Activated CD8-positive, alpha-beta T cell treated with anti-CD3 and anti-CD28 coated beads, Interleukin-2, amount 10 ng/mL, durations not matched to agents 7 days and 5 days (primary cell): ENCODE data around the gene CELSR3. TPM values are rescaled to one million over a fixed set of nuclear protein-coding genes. Genes with fewer than 3 reads are reported as not detected.
A peak's percentile ranks its signal among the peaks of the same experiment; 100 is the strongest.

Source experiments
- ATAC-seq: fragments of 150-1000 bp; cut with Tn5 transposase; one replicate; pipeline ENCODE4 v1.10.0; 2021; ENCODE audit warnings: moderate library complexity
- CTCF ChIA-PET: fragments of 350-600 bp; sonication (Branson Sonifier 250); formaldehyde crosslinking; loops from one replicate; lab custom pipeline; 2021; ENCODE audit warnings: antibody characterized with exemption; lab: Charles Lee
- POLR2A ChIA-PET: fragments of 350-600 bp; sonication (Branson Sonifier 250); formaldehyde crosslinking; loops from one replicate; lab custom pipeline; 2021; ENCODE audit warnings: antibody characterized with exemption; lab: Charles Lee
- DNase-seq: peaks from one replicate; pipeline ENCODE4 v3.0.0-alpha.2; 2020
- H3K27ac Mint-ChIP-seq: one replicate; pipeline ENCODE4 v1.8.0; 2021; ENCODE audit warnings: mild to moderate bottlenecking, mixed read lengths
- H3K27me3 Mint-ChIP-seq: one replicate; pipeline ENCODE4 v1.8.0; 2021; ENCODE audit warnings: low read depth, mixed read lengths
- H3K36me3 Mint-ChIP-seq: one replicate; pipeline ENCODE4 v1.8.0; 2021; ENCODE audit warnings: low read depth, mixed read lengths
- H3K4me1 Mint-ChIP-seq: one replicate; pipeline ENCODE4 v1.8.0; 2021; ENCODE audit warnings: low read depth, mixed read lengths
- H3K4me3 Mint-ChIP-seq: one replicate; pipeline ENCODE4 v1.8.0; 2021; ENCODE audit warnings: mild to moderate bottlenecking, mixed read lengths
- H3K9me3 Mint-ChIP-seq: one replicate; pipeline ENCODE4 v1.8.0; 2022; ENCODE audit warnings: mixed read lengths; ENCODE audit not compliant: insufficient read depth
- total RNA-seq, 2 experiments: library from RNA; stranded (reverse); gene quantifications; one replicate each; pipeline ENCODE4 v1.2.3, GENCODE V29; 2021

CELSR3 gene
- total RNA-seq, 2 experiments from 2014 or later = 19.5 to 20.2 TPM

DNA sequence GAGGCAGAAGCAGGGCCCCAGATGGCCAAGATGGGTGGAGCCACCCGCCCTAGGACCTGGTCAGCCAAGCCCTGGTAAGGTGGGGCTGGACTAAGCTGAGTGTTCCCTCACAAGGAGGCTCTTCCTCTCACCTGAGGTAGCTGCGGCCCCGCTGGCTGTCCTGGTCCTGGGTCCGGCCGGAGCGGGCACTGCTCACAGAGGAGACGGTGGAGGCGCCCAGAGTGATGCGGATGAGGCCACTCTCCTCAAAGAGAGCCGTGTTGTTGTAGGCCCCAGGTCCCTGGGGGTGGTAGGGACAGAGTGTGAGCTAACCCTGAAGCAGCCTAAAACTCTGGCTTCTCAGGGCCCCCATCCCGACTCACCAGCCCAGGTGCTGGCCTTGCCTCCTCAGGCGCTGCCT lies 20.1 kb downstream of the CELSR3 start:
- H3K9me3 Mint-ChIP-seq = no peaks in the 10 kb centered on the region
- H3K4me3 Mint-ChIP-seq = no peak overlapping the region
- no peak for ATAC-seq
- peaks cover 11% of the 10 kb centered on the region for H3K36me3 Mint-ChIP-seq
- POLR2A ChIA-PET = no interaction called here
- H3K27ac Mint-ChIP-seq = no peak overlapping the region
- no peak for DNase-seq
- no peaks in the 10 kb centered on the region for H3K27me3 Mint-ChIP-seq
- CTCF ChIA-PET = no interaction called here
- no peaks in the 10 kb centered on the region for H3K4me1 Mint-ChIP-seq

- ChIA-PET CTCF (no interaction called here), POLR2A (no interaction called here)
- Mint-ChIP-seq H3K27ac (no peak overlapping the region), H3K27me3 (no peaks in the 10 kb centered on the region), H3K9me3 (no peaks in the 10 kb centered on the region), H3K4me1 (peaks cover 9% of the 10 kb centered on the region), H3K36me3 (peaks cover 11% of the 10 kb centered on the region), H3K4me3 (no peak overlapping the region)
- ATAC-seq = no peak
- no peak for DNase-seq
Observed at GRCh38 chr3:48641396-48641795, 21.3 kb downstream of the CELSR3 start.

DNA sequence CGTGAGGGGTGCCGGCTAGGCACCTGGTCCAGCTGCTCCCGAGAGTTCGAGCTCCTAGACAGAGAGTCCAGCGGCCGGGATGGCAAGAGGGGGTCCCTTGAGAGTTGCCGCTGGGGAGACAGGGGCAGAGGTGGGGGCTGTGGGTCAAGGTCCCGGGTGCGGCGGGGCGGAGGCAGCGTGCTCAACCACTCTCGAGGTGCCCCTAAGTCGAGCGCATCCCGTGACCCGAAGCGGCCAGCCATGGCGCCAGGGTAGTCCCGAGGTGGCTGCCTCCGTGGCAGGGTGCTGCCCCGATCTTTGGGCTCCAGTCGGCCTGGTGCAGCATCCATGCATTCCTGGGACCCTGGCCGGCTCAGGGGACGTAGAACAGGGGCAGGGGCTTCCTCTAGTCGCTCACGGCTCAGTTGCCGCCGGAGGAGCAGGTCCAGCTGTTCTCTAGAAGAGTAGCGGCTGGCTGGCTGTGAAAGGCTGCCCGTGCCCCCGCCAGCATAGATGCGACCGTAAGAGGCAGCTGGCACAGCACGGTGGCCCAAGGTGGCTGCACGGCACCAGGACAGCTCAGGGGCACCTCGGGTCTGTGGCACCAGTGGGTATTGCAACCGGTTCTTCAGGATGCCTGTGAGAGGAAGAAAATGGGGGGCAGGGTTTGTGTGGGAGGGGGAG lies 22.6 kb downstream of the CELSR3 start:
- H3K27ac Mint-ChIP-seq = no peak overlapping the region
- ChIA-PET POLR2A (interaction anchor here (1.3 kb wide), 1 partner anchor 9 kb away, joined by 3 read pairs; no protein-coding TSS in a partner anchor), CTCF (no interaction called here)
- DNase-seq (no peak), ATAC-seq (no peak)
- H3K36me3 Mint-ChIP-seq = peaks cover 11% of the 10 kb centered on the region
- H3K27me3 Mint-ChIP-seq = no peaks in the 10 kb centered on the region
- H3K4me3 Mint-ChIP-seq = no peak overlapping the region
- peaks cover 17% of the 10 kb centered on the region for H3K4me1 Mint-ChIP-seq
- H3K9me3 Mint-ChIP-seq = no peaks in the 10 kb centered on the region

DNA sequence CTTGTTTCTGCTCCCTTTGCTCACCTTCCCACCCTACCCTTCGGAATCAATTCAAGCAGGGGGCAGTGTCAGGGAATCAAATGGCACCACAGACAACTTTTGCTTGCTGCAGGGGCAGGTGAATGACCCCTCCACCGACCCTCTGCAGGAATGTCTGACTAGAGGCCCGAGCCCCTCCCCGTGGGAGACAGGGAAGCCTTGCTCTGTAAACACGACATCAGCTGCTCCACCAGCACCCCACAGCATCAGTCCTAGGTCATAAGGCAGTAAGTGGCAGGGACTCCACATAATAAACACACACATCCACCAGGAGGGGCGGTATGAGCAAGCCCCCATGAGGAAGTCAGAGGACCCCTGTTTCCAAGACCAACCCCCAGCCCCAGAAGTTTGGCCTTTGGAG lies 25.4 kb downstream of the CELSR3 start:
- ChIA-PET CTCF (interaction anchor here (3.6 kb wide), 1 partner anchor 80 kb away, joined by 23 read pairs; the partner anchor contains the start of gene PFKFB4), POLR2A (no interaction called here)
- Mint-ChIP-seq H3K4me3 (no peak overlapping the region), H3K36me3 (peaks cover 16% of the 10 kb centered on the region), H3K27ac (peak overlapping the region; percentile 32), H3K9me3 (no peaks in the 10 kb centered on the region), H3K4me1 (peaks cover 30% of the 10 kb centered on the region), H3K27me3 (no peaks in the 10 kb centered on the region)
- no peak for ATAC-seq
- DNase-seq = no peak

DNA sequence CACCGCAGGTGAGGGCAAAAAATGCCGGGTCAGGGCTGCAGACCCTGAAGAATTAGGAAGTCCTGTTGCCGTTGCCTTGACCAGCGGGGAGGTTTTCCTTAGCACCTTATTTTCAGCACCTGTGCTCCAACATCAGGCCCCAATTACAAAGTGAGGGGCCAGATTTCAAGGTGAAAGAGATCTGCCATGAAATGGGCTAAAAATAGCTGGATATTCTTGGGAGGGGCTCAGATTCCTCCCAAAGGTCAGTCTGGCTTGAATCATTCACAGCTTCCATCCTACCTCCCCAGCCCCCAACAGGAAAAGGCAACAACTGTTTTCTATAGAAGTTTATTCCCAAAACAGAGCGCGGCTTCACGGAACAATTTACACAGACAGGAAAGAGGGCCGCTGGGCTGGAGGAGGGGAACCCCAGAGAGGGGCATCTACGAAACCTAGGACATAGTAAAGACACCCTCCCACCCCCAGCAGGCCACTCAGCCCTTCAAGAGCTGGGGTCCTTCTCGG lies 26.5 kb downstream of the CELSR3 start:
- H3K4me1 Mint-ChIP-seq = peaks cover 30% of the 10 kb centered on the region
- H3K4me3 Mint-ChIP-seq = peak overlapping the region; percentile 89
- H3K27ac Mint-ChIP-seq = peak overlapping the region; percentile 87
- H3K36me3 Mint-ChIP-seq = peaks cover 16% of the 10 kb centered on the region
- H3K27me3 Mint-ChIP-seq = no peaks in the 10 kb centered on the region
- no peaks in the 10 kb centered on the region for H3K9me3 Mint-ChIP-seq
- no peak for ATAC-seq
- POLR2A ChIA-PET = interaction anchor here (0.7 to 1.5 kb wide), 5 partner anchors 16 to 283 kb away, joined by 3 to 6 read pairs (median 3); partner anchors contain the start of gene IP6K2
- DNase-seq = no peak
- CTCF ChIA-PET = interaction anchor here (1.1 to 3.9 kb wide), 16 partner anchors 9 to 237 kb away, joined by 3 to 42 read pairs (median 5); partner anchors contain the start of genes NCKIPSD, PFKFB4 and UQCRC1

DNA sequence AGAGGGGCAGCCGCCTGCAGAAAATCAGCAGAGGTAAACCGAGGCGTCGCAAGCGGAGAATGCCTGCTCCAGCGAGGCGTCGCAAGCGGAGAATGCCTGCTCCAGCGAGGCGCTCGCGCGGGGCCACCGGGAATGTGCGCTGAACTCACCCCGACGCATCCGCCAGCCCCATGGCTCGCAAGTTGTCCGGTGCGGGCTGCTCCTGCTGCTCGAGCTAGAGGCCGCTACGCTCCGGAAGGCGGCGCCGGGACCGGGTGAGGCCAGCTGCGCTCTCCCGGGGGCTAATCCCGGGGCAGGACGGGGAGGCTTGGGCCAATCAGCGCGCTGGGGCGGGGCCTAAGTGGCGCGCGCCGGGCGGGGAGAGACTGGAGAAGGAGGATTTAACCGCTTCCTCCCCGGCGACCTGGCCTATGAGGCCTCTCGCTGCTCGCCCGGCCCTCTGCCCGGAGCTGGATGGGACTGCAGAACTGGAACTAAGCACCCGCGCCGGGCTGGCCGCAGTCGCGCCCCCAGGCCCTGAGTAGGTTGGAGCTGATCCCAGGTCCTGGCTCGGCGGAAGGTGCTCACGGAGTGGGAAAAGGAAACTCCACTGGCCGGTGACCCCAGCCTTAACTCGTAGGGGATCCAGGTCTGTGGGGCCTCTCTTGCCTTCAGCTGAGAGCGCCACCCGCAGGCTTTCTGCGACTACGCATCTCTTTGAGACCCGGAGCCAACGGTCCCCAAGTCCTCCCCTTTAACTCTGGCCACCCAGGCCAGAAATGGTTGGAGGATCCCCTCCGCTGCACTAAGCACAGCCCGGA lies 27.3 kb downstream of the CELSR3 start, which contains the start of gene SLC26A6:
Gene SLC26A6, minus strand, starts transcription at position 240 of the 800 bp plus-strand sequence. Its CDS starts 68 bp downstream, at position 172.
- peak; percentile 95 for DNase-seq
- H3K36me3 Mint-ChIP-seq = peaks cover 16% of the 10 kb centered on the region
- peak; percentile 97 for ATAC-seq
- ChIA-PET POLR2A (interaction anchor here (0.8 to 1.5 kb wide), 6 partner anchors 9 to 81 kb away, joined by 3 to 6 read pairs (median 3); partner anchors contain the start of gene IP6K2), CTCF (interaction anchor here (0.8 to 3.9 kb wide), 21 partner anchors 9 to 234 kb away, joined by 3 to 42 read pairs (median 4); partner anchors contain the start of genes NCKIPSD, PFKFB4 and UQCRC1)
- H3K4me1 Mint-ChIP-seq = peaks cover 30% of the 10 kb centered on the region
- no peaks in the 10 kb centered on the region for H3K9me3 Mint-ChIP-seq
- H3K27ac Mint-ChIP-seq = peak within 1 kb of the TSS; percentile 87
- H3K4me3 Mint-ChIP-seq = peak within 1 kb of the TSS; percentile 89
- no peaks in the 10 kb centered on the region for H3K27me3 Mint-ChIP-seq

- H3K27me3 Mint-ChIP-seq = no peaks in the 10 kb centered on the region
- peak overlapping the region; percentile 89 for H3K4me3 Mint-ChIP-seq
- no peaks in the 10 kb centered on the region for H3K9me3 Mint-ChIP-seq
- CTCF ChIA-PET = interaction anchor here (0.9 to 3.9 kb wide), 17 partner anchors 11 to 234 kb away, joined by 3 to 42 read pairs (median 5); partner anchors contain the start of genes NCKIPSD, PFKFB4 and UQCRC1
- H3K4me1 Mint-ChIP-seq = peaks cover 30% of the 10 kb centered on the region
- ATAC-seq (peak; percentile 31), DNase-seq (peak; percentile 68)
- peak overlapping the region; percentile 25 for H3K27ac Mint-ChIP-seq
- H3K36me3 Mint-ChIP-seq = peaks cover 18% of the 10 kb centered on the region
- POLR2A ChIA-PET = interaction anchor here (0.6 to 1.5 kb wide), 6 partner anchors 8 to 386 kb away, joined by 3 to 6 read pairs (median 4); partner anchors contain the start of gene IP6K2
Observed at GRCh38 chr3:48634661-48635221, 27.9 kb downstream of the CELSR3 start.

GRCh38 chr3:48633743-48634142 lies 28.9 kb downstream of the CELSR3 start:
- Mint-ChIP-seq H3K4me3 (peak overlapping the region; percentile 89), H3K27ac (no peak overlapping the region), H3K9me3 (no peaks in the 10 kb centered on the region), H3K4me1 (peaks cover 30% of the 10 kb centered on the region), H3K36me3 (peaks cover 23% of the 10 kb centered on the region), H3K27me3 (no peaks in the 10 kb centered on the region)
- no peak for DNase-seq
- CTCF ChIA-PET = interaction anchor here (2.3 to 3.9 kb wide), 5 partner anchors 10 to 233 kb away, joined by 7 to 42 read pairs (median 21); partner anchors contain the start of gene UQCRC1
- ATAC-seq = no peak
- POLR2A ChIA-PET = interaction anchor here (0.6 to 1.0 kb wide), 2 partner anchors 334 to 387 kb away, joined by 3 to 4 read pairs; no protein-coding TSS in a partner anchor

- peak overlapping the region; percentile 0 for H3K4me3 Mint-ChIP-seq
- ATAC-seq (no peak), DNase-seq (no peak)
- peaks cover 30% of the 10 kb centered on the region for H3K4me1 Mint-ChIP-seq
- peaks cover 25% of the 10 kb centered on the region for H3K36me3 Mint-ChIP-seq
- no peaks in the 10 kb centered on the region for H3K9me3 Mint-ChIP-seq
- no peaks in the 10 kb centered on the region for H3K27me3 Mint-ChIP-seq
- no peak overlapping the region for H3K27ac Mint-ChIP-seq
- POLR2A ChIA-PET = interaction anchor here (0.5 to 1.1 kb wide), 2 partner anchors 16 to 165 kb away, joined by 3 to 5 read pairs; no protein-coding TSS in a partner anchor
- CTCF ChIA-PET = interaction anchor here (3.5 to 3.9 kb wide), 3 partner anchors 9 to 232 kb away, joined by 17 to 42 read pairs (median 21); no protein-coding TSS in a partner anchor
Observed at GRCh38 chr3:48633256-48633655, 29.4 kb downstream of the CELSR3 start.

- no peaks in the 10 kb centered on the region for H3K9me3 Mint-ChIP-seq
- H3K27ac Mint-ChIP-seq = no peak overlapping the region
- ChIA-PET POLR2A (interaction anchor here (0.6 kb wide), 1 partner anchor 71 kb away, joined by 3 read pairs; no protein-coding TSS in a partner anchor), CTCF (no interaction called here)
- no peaks in the 10 kb centered on the region for H3K27me3 Mint-ChIP-seq
- no peak overlapping the region for H3K4me3 Mint-ChIP-seq
- ATAC-seq (no peak), DNase-seq (no peak)
- H3K36me3 Mint-ChIP-seq = peaks cover 32% of the 10 kb centered on the region
- peaks cover 26% of the 10 kb centered on the region for H3K4me1 Mint-ChIP-seq
Observed at GRCh38 chr3:48631516-48632448, 30.9 kb downstream of the CELSR3 start.
